SK-N-MC (cell line): ENCODE data around the gene SLC6A12.

Source experiments
- DNase-seq: peaks from one replicate; pipeline ENCODE4 v3.0.0-alpha.2; 2011; ENCODE audit warnings: low read depth, low spot score
- H3K27ac ChIP-seq: fragments of 200-600 bp; sonication (generic); 2 replicates; pipeline ENCODE4 v1.5.1; 2016; ENCODE audit warnings: mixed run types
- H3K36me3 ChIP-seq: fragments of 200-600 bp; sonication (generic); 2 replicates; pipeline ENCODE4 v1.6.1; 2017; ENCODE audit warnings: antibody characterized with exemption, low read length, mixed read lengths; ENCODE audit not compliant: insufficient read depth
- H3K4me3 ChIP-seq: fragments of 200-600 bp; sonication (generic); 2 replicates; pipeline ENCODE4 v1.5.1; 2016
- H3K9ac ChIP-seq: fragments of 200-600 bp; sonication (generic); 2 replicates; pipeline ENCODE4 v1.8.0; 2017; ENCODE audit warnings: mixed run types, mixed read lengths; ENCODE audit not compliant: insufficient read length
- H3K9me3 ChIP-seq: fragments of 200-600 bp; sonication (generic); 2 replicates; pipeline ENCODE4 v1.6.1; 2017; ENCODE audit warnings: low read depth, mild to moderate bottlenecking, antibody characterized with exemption, low read length, moderate library complexity, mixed read lengths
- EZH2 ChIP-seq: fragments of 200-600 bp; sonication (generic); IDR thresholded peaks from one replicate; pipeline ENCODE4 v1.6.1; 2017; ENCODE audit warnings: antibody characterized with exemption
- FOXP2 ChIP-seq: optimal IDR thresholded peaks from 2 replicates; pipeline ENCODE3; 2011; ENCODE audit warnings: mild to moderate bottlenecking, moderate library complexity; ENCODE audit not compliant: insufficient read depth; ENCODE audit errors: extremely low read length, control extremely low read depth
- POLR2AphosphoS5 ChIP-seq: IDR thresholded peaks from 2 replicates; pipeline ENCODE4 v1.6.1; 2012; ENCODE audit warnings: mild to moderate bottlenecking, low read depth, low read length, borderline replicate concordance

Gene SLC6A12

DNA sequence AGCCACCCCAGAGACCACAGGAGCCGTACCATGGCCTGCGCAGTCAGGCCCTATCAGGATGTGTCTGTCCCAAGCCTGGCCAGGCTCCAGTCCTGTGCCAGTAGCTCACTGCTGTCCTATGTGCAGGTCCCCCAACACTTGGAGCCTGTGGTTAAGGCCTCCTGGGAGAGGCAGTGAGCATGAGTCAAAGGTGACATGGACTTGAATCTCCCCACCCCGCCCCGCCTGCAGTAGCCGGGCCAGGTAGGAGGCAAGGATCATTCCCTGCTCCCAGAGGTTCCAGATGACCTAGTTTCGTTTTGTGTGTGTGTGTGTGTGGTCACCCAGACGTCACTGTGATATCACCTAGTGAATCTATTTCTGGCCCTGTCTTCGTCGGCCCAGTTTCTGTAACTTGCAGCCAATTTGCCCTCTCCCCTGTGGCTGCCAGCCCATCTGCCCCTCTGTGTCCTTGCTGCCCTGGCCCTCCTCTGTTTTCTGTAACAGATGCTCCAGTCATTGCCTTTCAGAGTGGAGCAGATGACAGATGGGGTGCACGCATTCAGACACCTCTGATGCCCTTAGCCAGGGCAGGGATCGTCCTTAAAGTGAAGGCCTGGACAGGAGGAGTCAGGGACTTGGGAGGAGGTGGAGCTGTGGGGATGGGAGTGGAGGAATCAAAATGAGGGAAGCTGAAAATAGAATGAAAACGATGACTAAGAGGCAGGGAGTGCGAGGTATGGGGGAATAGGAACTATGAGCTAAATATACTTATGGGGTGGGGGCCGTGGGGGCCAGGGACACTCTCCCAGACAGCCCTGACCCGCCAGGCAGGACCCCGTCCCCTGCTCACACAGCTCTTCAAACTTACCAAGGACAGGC lies 37.4 kb downstream of the SLC6A12 start:
- no peak for DNase-seq
- Histone ChIP-seq H3K27ac (no peak overlapping the region), H3K36me3 (no peaks in the 10 kb centered on the region), H3K9ac (no peak overlapping the region), H3K4me3 (no peak overlapping the region), H3K9me3 (no peaks in the 10 kb centered on the region)
- TF ChIP-seq POLR2AphosphoS5 (no peak), EZH2 (no peak), FOXP2 (no peak)

- H3K36me3 ChIP-seq: no peaks in the 10 kb centered on the region
- no peak for DNase-seq
- no peak overlapping the region for H3K27ac ChIP-seq
- TF ChIP-seq FOXP2: no peak
- no peak for TF ChIP-seq POLR2AphosphoS5
- H3K9me3 ChIP-seq: no peaks in the 10 kb centered on the region
- no peak overlapping the region for H3K9ac ChIP-seq
- no peak overlapping the region for H3K4me3 ChIP-seq
Observed at GRCh38 chr12:175759-176158, 38.2 kb downstream of the SLC6A12 start.

DNA sequence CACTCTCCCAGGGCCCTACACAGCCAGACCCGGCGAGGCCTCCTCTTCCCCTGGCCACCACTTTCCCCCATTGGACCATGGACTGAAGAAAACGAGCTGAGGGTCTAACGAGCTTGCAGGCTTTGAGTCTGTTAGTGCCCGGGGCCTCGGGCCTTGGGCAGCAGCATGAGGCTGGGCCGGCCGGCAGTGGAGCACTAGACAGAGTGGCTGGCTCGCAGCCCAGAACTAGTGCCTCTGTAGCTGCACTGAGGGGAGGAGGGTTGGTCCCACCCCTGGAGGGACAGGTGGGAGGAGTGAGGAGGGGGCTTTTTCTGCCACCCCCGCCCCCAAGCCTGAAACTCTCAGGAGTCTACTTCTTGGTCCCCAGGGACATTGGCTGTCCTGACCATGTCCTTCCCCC lies 38.7 kb downstream of the SLC6A12 start:
- DNase-seq: no peak
- Histone ChIP-seq H3K9me3 (no peaks in the 10 kb centered on the region), H3K36me3 (no peaks in the 10 kb centered on the region), H3K27ac (no peak overlapping the region), H3K4me3 (no peak overlapping the region), H3K9ac (no peak overlapping the region)
- TF ChIP-seq POLR2AphosphoS5 (no peak), EZH2 (no peak), FOXP2 (no peak)

- Histone ChIP-seq H3K4me3 (no peak overlapping the region), H3K27ac (no peak overlapping the region), H3K9ac (no peak overlapping the region), H3K36me3 (no peaks in the 10 kb centered on the region), H3K9me3 (no peaks in the 10 kb centered on the region)
- DNase-seq: no peak
- no peak for TF ChIP-seq POLR2AphosphoS5
- no peak for TF ChIP-seq EZH2
- TF ChIP-seq FOXP2: no peak
Observed at GRCh38 chr12:174596-174995, 39.4 kb downstream of the SLC6A12 start.

GRCh38 chr12:174124-174523 lies 39.8 kb downstream of the SLC6A12 start:
- no peak for DNase-seq
- no peaks in the 10 kb centered on the region for H3K36me3 ChIP-seq
- H3K4me3 ChIP-seq: no peak overlapping the region
- no peaks in the 10 kb centered on the region for H3K9me3 ChIP-seq
- H3K27ac ChIP-seq: no peak overlapping the region
- TF ChIP-seq EZH2: no peak
- TF ChIP-seq FOXP2: no peak
- no peak for TF ChIP-seq POLR2AphosphoS5
- H3K9ac ChIP-seq: no peak overlapping the region

DNA sequence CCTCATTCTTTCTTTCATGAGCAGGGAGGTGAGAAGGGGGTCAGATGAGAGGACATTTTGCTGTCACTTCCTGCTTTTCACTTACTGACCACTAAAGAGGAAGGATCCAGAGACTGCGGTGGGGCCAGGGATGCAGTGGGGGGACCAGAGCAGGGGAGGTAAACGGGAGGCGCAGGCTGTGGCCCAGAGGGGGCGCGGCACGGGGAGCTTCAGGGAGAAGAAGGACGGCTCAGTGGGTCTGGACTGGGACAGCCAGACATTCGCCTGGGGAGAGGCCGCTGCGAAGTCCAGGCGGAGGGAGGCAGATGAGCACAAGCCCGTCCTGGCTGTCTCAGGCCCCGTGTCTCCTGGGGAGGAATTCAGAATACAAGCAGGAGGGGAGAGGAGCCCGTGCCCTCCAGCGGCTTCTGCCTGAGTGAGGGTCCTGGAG lies 41.2 kb downstream of the SLC6A12 start:
- Histone ChIP-seq H3K9ac (no peak overlapping the region), H3K4me3 (no peak overlapping the region), H3K27ac (no peak overlapping the region), H3K36me3 (no peaks in the 10 kb centered on the region), H3K9me3 (no peaks in the 10 kb centered on the region)
- TF ChIP-seq POLR2AphosphoS5 (no peak), EZH2 (no peak), FOXP2 (no peak)
- DNase-seq: no peak

- Histone ChIP-seq H3K36me3 (no peaks in the 10 kb centered on the region), H3K4me3 (no peak overlapping the region), H3K9ac (no peak overlapping the region), H3K27ac (no peak overlapping the region), H3K9me3 (no peaks in the 10 kb centered on the region)
- no peak for DNase-seq
- TF ChIP-seq EZH2 (no peak), FOXP2 (no peak), POLR2AphosphoS5 (no peak)
Observed at GRCh38 chr12:171743-172676, 41.9 kb downstream of the SLC6A12 start.

DNA sequence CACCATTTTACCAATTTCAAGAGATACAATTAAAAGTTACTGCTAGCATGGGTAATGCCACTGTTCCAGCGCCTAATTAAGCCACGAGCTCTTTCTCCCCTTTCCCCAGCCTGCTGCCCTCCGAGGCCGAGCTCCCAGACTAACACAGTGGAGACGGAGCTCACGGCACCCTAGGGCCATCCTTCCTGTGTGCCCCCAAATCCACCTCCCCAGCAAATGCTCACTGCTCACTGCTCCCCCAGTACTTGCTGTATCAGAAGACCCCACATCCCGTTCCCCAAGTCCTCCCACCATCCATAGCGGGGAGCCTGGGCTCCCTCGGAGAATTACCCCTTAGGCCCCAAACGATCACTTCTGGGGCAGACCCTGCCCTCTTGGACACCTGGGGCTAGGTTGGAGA lies 42.7 kb downstream of the SLC6A12 start:
- no peak overlapping the region for H3K4me3 ChIP-seq
- H3K9ac ChIP-seq: no peak overlapping the region
- no peak overlapping the region for H3K27ac ChIP-seq
- no peak for TF ChIP-seq FOXP2
- no peak for TF ChIP-seq EZH2
- no peak for TF ChIP-seq POLR2AphosphoS5
- no peaks in the 10 kb centered on the region for H3K9me3 ChIP-seq
- no peak for DNase-seq
- H3K36me3 ChIP-seq: no peaks in the 10 kb centered on the region
